Sigmoid colon (tissue), 4 donors: Measurements from ENCODE around the gene RAI2.

Source experiments
- CTCF ChIP-seq, 4 experiments: fragments of 450-650 bp in 3 of 4; fragments of 200-600 bp in 1 of 4; IDR thresholded peaks; one replicate each; pipeline ENCODE4 v1.5.1; 2016 to 2019; ENCODE audit warnings: antibody characterized with exemption in 4 of 4, mild to moderate bottlenecking in 3 of 4, moderate library complexity in 2 of 4
- EP300 ChIP-seq, 4 donors: sonication (generic); formaldehyde crosslinking; IDR thresholded peaks; one replicate each; pipeline ENCODE4 v1.6.1; 2017; ENCODE audit warnings: antibody characterized with exemption in 4 of 4
- POLR2A ChIP-seq, 2 donors: fragments of 450-650 bp; IDR thresholded peaks; one replicate each; pipeline ENCODE4 v1.6.1; 2016; ENCODE audit warnings: antibody characterized with exemption in 2 of 2, mild to moderate bottlenecking in 2 of 2, moderate library complexity in 2 of 2
- POLR2AphosphoS5 ChIP-seq, 4 donors: sonication (generic); formaldehyde crosslinking; IDR thresholded peaks; one replicate each; pipeline ENCODE4 v1.6.1; 2017; ENCODE audit warnings: antibody characterized with exemption in 4 of 4

GRCh38 chrX:17798921-17799320 lies 62.2 kb downstream of the RAI2 start:
- no peak for TF ChIP-seq POLR2A (IDR thresholded peaks at IDR 0.05)
- no peak for TF ChIP-seq CTCF (IDR thresholded peaks at IDR 0.05)
- no peak for TF ChIP-seq POLR2AphosphoS5 (IDR thresholded peaks at IDR 0.05)
- no peak for TF ChIP-seq EP300 (IDR thresholded peaks at IDR 0.05)
